ENCODE measurements around the gene CTIF.

Gene CTIF

DNA sequence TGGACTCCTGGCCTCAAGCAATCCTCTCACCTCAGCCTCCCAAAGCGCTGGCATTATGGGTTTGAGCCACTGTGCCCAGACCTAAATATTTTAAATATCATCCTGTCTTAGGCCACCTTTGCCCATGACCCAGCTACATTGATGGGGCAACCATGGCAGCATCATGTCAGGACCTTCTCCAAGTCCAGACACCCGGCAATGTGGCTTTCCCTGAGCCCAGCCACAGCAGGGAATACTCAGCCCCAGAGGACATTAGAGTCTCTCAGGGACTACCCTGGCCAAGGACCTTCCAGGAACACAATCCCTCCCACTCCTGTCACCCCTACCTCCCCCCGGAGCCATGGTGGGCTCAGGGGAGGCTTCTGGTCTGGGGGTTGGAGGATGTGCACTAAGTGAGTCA, 339.1 kb downstream of the CTIF start:
- no peak for DNase-seq

DNA sequence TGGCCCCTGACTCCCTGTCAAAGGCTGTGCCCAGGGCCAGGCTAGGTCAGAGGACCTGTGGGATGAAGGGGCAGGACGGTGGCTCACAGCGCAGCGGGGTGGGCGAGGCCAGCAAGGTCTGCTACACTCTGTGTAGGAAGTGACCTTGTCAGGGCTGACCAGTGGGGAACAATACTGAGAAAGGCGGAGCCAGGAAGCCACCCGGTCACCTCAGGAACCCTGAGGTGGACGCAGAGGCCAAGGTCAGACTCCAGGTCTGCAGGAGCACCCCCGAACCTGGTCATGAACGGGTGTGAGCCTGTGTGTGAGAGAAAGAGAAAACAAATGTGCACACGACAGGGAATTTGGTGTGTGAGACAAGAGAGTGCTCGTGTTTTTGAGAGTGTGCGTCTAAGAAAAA, 339.6 kb downstream of the CTIF start:
- DNase-seq: no peak

DNA sequence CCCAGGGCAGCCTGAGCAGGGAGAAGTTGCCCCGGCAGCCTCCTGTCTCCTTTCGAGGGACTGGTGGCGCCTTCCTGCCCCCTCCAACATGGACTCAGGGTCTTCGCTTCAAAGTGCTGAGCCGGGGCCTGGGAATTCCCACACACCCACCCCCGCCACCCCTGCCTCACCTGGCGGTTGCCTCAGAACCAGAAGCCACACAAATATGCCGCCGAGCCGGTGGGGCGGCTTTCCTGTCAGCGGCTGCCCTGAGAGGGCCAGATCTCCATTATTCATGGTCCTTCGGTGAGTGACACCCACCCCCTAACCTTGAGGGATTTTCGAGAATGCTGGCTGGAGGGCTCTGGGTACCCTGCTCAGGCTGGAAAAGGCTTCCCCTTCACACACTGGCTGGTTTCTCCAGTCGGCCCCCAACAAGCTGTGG, 340.2 kb downstream of the CTIF start:
- DNase-seq: no peak

DNA sequence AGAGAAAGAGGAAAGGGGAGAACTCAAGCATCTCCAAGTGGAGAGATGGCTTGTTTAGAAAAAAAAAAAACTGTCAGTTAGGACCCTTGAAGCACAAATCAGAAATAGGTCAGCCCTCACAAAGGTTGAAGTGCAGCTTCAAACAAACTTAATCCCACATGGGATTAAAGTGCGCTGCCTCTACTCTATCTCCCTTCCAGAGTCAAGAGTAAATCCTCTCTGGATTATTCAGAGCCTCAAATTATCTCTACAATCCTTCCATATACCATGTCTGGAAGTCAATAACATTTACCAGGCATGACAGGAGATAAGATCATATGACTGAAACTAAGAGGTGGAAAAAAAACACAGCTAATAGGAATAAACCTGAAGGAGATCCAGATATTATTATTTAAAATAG, 342.1 kb downstream of the CTIF start:
- no peak for DNase-seq

DNA sequence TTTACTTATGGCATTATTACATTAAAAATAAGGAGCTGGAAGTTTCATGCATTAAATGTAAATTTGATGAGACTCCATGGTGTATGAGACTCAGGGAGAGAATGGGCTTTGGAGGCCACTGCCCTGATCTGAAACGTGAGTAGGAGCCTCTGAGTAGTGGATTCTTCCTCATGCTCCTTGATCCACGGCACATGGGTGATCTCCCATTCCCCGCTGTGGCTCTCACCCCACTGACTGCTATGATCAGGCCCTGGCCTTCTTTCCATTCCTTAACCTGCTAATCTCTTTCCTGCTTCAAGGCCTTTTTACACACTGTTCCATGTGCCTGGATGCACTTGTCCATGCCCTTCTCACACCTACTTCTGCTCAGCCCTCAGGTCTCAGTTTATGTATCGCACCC, 343.5 kb downstream of the CTIF start:
- no peak for DNase-seq

DNA sequence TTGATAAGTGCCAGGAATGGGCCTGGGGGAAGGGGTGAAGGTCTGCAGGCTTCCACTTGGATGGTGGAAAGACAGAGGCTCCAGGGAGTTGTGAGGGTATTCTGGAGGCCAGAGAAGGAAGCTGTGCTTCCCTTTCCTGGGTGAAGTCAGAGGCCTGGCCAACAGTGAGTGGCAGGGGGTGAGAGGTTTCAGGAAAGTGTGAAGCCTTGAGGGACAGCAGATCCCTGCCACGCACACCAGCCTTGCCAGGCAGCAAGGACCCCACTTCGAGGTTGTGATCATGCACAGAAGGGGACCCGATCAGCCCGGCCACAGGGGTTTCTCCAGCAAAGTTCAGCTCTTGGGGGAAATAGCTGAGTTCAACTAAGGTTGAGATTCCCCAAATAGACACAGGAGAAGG, 345.5 kb downstream of the CTIF start:
- no peak for DNase-seq

DNA sequence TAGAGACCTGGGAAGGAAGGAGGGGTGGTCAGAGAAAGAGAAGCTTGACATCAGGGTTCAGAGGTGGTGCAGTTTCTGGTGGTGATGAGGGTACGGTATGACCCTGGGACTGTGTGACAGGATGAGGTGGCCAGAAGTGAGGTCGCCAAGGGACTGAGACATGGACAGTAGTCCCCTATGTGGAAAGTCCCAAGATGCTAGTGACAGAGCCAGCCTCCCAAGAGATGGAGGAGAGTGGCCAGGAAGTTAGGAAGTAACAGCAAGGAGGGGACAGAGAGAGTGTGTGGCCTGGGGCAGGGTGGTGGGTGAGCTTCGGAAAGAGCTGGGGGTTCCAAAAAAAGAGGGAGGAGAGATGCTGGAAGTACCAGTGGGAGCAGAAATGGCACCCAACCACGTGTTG, 345.9 kb downstream of the CTIF start:
- DNase-seq: no peak

DNA sequence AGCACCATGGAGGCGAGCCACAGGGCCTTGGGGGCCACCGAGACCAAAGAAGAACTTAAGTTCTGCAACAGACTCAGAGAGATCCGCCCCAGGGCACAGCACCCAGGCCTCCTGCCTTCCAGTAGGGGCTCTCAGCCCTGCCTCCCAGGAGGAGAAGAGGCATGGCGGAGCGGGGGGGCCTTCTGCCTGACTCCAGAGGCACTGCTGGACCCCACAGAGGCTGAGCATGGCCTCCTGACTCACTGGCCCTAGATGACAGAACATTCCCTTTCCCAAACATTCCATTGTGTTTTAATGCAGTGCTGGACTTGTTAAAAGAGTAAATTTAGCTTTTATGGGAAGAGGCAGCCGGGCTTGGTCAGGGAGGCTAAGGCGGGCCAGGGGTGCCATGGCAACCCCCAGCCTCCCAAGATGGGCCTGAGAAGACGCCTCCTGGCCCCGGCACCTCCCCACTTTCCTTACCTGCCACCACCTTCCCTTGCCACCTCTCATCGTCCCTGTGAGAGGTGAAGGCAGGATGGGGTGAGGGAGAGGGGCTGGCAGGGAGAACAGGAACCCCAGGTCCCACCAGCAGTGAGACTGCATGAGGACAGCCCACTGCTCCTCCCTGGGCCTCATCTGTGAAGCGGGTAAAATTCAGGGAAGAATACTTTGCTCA, 346.6 kb downstream of the CTIF start:
- no peak for DNase-seq

DNA sequence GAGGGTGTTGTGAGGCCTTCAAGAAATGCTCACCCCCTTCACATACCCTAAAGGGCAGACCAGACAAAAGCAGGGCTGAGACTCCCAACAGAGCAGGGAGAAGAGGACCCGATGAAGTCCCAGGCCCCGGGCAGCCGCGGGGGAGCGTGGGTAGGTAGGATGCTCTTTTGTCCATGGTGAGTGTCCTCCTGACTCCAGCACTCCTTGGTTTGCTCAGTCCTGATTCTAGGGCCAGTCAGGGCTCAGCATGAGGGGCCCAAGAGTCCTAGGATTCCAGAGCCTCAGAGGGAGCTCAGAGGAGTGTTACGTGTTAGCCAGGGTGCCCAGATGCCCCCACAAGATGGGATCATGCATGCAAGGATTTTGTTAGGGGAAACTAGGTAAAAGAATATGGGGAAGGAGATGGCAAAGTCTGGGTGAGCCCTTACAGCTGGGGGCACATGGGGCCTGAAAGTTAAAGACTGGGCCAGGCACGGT, 347.1 kb downstream of the CTIF start:
- no peak for DNase-seq

DNA sequence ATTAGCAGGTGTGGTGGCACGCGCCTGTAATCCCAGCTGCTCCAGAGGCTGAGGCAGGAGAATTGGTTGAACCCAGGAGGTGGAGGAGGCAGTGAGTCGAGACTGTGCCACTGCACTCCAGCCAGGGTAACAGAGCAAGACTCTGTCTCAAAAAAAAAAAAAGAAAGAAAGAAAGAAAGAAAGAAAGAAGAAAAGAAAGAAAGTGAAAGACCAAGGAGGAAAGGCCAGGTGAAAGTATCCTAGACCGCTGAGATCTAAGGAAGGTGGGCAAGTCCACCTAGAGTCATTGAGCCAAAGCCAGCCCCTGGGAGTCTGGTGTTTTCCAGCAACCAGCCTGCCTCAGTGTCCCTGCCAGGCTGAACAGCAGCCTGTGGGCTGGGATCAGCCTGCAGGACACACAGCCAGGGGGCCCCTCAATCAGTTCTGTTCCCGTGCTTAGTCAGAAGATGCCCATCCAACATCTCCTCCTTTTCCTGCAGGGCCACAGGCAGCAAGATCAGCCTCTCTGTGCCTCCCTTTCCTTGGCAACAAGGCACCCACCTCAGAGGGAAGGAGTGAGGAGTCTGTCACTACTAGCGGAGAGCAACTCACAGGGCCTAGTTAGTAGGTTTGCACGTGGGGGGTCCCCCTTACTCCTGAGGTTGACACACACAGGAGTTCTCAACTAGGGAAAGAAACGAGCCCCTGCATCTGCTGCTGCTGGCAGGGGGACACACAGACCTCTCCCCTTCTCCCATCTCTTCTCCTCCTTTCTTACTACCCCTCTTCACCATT, 347.9 kb downstream of the CTIF start:
- DNase-seq: no peak

DNA sequence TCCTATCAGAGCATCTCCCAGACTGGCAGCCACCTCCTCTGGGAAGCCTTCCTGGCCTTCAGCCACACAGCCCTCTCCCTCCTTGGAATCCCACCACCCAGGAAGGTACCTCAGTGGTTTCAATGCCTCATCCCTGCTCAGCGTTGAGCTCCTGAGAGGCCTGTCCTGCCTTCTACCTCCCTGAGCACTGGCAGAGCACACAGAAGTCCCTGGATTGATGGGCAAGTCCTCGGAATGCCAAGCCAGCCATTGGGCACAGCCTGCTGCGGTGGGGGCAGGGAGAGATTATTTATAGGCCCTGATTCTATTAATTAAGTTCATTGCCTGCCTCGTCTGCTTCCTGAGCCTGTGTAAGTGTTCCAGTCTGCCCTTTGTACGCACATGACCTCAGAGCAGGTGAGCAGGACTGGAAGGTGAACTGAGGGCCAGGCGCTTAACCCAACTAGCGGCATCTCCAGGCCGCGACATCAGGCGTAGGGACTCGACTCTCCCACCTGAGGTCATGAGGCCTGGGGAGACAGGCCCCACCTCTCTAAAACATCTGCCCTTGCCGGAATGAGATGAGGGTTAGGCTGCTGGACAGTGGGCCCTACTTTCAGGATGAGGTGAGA, 348.6 kb downstream of the CTIF start:
- DNase-seq: no peak

DNA sequence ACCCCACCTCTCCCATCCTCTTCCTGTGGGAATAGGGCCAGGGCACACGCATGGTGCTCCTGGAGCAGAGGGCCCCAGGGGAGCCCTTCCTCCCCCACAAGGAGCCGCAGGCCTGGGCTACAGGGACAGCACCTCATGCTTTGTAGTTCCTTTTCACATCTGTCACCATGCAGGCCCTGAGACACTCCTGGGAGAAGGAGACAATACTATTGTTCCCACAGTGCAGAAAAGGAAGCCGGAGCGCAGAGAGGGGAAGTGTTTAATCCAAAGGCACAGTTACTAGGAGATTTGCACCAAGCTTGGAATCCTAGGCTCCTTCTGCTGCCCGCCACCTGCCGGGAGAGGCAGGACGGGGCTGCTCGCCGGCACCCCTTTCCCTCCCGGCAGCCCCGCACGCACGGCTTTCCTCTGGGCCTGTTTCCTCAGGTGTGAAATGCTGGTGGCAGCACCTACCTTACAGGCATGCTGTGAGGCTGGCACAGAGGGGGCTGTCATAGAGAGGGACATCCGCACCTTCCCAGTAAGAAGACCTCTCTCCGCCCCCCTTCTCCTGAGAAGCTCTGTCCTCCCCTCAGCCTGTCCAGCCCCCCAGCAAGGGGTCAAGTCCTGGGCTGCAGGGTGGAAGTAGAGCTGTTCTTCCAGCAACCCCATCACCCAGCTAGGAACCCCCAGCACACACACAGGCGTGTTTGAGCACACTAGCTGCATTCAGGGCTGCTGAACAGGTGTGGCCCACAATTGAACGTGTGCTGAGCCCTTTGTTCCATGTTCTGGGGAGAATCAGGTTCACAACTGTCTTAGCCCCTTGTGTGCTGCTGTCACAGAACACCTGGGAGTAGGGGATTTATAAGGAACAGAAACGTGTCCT, 349.3 kb downstream of the CTIF start:
- DNase-seq: no peak

DNA sequence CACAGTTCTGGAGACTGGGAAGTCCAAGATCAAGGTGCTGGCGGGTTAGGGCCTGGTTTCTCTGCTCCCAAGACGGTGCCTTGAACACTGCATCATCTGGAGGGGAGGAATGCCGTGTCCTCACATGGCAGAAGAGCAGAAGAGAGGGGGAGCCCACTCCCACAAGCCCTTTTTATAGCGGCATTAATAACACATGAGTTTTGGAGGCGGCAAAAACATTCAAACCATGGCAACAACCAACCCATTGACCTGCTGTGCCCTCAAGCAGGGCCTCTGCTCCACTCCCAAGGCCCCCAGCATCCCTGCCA, 349.9 kb downstream of the CTIF start:
- no peak for DNase-seq

DNA sequence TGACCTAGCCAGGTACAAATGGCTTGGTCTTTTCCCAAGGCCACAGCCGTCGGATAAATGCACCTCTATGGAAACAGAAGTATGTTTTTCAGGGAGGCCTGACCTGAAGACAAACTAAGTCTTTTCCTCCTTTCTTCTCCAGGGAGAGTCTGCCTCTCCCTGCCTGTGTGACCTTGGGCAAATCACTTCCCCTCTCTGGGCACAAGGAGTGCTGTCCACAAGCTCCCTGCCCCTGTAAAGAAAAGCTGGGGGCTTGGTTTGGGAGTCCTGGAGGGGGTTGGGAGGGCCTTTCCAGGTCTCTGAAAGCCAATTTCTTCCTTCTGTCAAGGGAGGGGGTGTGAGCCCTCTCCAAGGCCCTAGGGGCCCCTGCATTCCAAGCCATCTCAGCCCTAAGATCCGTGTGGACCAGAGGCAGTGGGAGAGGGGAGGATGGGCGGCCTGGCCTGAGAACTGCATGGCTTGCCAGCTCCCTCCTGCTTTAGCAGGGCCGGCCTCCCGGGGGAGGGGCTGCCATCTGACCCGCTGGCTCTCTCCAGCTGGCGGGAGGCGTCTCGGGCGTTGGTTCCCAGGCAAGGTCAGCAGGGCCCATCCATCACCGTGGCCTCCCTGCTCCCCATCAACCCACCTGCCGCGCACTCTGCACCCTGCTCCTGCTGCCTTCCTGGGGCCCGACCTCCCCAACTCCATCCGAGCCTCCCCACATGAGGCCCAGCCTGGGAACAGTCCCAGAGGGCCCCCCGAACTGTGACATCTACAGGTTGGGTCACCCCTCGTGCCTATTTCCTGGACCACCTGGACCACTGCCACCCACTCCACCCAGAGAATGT, 350.5 kb downstream of the CTIF start:
- DNase-seq: no peak

DNA sequence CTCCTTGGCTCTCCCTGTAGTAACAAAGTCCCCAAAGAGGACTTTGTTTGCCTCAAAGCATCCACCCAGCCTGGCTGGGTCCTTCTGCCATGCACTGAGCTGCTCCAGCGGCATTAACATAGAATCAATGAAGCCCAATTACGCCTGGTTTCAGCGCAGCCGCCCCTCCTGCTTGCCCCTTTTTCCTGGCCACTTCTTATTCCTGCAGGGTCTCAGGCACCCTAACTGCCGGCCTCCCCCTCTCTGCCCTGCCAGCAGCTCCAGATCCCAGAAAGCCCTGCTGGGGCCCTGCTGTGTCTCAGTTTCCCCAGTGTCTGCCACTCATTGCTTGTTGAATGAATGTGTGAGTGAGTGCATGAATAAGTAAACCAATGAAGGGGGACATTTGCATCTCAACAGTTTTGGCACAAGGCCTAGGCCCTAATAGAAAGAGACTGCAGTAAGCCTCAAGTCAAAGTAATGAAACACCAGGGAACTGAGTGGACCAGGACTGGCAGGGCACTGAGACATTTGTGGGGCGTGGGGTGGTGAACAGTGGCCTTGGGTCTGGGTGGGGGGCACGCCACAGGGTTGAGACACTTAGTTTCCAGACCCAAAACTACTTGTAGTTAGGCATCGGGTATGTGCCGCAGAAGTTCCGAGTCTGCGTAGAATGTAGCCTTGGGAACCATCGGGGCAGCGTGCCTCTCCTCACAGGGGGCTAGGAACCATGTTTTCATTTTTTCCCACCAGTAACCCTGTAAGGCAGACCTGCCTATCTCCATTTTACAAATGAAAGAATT, 351.3 kb downstream of the CTIF start:
- DNase-seq: no peak

DNA sequence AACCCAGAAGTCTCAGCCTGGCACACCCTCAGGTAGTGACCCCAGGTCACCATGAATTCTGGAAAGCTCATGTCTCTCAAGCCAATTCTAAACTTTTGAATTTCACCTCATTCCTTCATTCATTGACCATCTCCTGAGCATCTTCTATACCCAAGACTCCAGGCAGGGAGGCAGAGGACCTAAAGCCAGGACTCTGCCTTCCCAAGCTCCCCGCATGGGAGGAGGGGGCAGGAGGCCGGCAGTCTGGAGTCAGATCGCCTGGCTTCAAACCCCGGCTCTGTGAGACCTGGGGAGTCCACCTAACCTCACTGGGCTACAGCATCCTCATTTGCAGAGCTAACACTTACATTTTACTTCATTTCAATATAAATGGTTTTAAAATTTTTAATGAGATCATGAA, 352.9 kb downstream of the CTIF start:
- no peak for DNase-seq

DNA sequence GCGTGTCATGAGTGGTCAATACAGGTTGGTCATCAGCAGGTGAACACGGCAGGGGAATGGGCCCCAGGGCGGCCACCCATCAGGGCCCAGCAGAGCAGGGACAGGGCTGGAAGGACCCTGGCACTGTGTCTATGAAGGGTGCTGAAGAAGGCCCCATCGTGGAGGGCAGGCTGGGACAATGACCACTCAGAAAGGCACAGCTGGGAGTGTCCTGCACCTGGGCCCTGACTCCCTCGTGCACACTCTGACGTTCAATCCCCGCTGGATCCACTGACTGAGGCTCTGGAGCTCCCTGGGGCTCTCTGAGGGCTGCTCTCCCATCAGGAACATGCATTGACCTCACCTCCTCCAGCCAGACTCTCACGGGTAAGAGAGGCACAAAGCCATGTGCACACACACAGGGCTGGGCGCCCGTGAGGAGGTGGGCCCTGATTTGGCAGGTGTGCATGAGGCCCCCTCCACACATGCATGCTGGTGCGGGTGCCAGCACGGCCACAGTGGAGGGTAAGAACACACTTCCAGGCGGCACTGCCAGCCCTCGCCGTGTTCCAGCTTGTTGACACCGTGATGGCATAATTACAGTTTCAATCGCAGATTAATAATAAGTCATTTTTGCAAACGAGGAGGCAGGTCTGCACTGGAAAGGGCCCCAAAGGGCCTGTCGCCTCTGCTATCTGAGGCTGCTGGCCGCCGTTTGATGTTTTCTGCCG, 353.5 kb downstream of the CTIF start:
- no peak for DNase-seq

DNA sequence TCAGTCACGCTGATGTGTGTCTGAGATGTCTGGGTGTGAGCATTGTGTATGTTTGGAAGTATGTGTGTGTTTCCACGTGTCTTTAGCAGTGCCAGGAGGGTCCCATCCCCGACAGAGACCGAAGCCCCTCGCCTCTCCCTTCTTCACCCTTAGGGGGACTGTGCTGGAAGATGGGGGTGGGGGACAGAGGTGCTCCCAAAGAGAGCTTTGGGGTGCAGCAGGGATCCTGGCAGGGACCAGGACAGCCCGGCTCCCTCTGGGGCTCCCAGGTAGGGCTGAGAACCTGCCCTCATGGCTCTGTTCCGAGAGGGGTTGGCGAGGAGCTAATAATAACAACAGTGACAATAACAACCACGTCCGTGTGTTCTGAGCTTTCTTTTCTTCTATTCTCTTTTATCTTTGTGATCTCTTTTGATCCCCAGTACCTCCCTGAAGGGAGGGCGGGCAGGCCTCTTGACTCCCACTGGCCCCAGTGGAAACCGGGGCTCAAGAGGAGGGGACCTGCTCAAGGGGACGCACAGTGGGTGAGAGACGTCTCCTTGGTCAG, 354.3 kb downstream of the CTIF start:
- DNase-seq: no peak

DNA sequence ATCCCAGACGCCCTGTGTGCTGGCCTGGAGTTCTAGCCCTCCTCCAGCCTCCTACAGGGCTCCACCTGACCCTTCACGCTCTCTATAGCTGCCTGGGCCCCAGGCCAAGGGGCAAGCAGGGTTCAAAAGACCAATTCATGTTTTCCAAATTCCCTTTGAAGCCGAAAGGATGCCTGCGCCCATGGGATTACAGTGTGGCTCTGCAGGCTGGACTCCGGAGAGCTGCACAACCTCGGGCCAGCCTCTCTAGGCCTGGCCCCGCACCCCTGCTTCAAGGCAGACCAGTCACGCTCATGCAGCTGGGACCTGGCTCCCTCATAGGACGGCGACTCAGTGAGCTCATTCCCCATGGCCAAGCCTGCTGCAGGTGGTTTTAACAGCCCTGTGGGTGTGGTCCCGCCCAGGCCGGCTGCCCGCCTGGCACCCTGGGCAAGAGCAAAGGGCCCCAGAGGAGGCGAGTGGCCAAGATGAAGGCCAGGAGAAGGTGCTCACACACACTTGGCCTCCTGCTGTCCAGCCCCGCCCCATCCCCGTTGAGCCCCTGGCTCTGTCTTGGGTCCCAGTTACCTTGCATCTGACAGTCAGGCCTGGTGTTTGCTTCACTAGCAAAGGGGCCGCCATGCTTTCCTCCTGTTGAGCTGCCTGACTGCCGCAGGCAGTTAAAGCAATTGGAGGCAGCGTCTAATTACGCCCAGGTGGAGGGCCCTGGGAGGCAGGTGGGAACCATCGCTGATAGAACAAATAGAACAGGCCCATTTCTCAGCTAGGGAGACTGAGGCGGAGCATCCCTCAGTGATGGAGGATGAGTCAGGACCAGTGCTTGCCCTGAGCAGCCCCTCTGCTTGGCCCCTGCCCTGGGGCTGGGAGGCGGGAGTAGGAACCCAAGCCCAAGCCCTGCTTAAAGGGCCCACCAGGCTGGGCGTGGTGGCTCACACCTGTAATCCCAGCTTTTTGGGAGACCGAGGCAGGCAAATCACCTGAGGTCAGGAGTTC, 355.1 kb downstream of the CTIF start:
- no peak for DNase-seq
